GM21576 (cell line): ENCODE results near the gene SLC36A1.

Experiments used
- ATAC-seq: cut with Tn5 transposase; IDR thresholded peaks from one replicate; pipeline ENCODE4 v1.9.1; 2021; ENCODE audit warnings: mild to moderate bottlenecking, moderate library complexity; ENCODE audit not compliant: unreplicated experiment

Gene SLC36A1

GRCh38 chr5:151528996-151529395, 81.6 kb downstream of the SLC36A1 start:
- no peak for ATAC-seq

- ATAC-seq: no peak
Measured at GRCh38 chr5:151531581-151531980, 84.2 kb downstream of the SLC36A1 start.

GRCh38 chr5:151532416-151532815, 85.0 kb downstream of the SLC36A1 start:
- ATAC-seq: no peak

- no peak for ATAC-seq
Measured at GRCh38 chr5:151534350-151534749, 86.9 kb downstream of the SLC36A1 start.

GRCh38 chr5:151537044-151537443, 89.6 kb downstream of the SLC36A1 start:
- no peak for ATAC-seq

GRCh38 chr5:151541571-151541970, 94.2 kb downstream of the SLC36A1 start:
- ATAC-seq: no peak
